SK-N-SH treated with all-trans-retinoic acid at 6 μM for 48 hours (cell line): ENCODE data around the gene TGFBR2.

ENCODE experiments used
- ATAC-seq: fragments of 200-7000 bp; cut with Tn5 transposase; 3 replicates; pipeline ENCODE4 v1.9.1; 2020; ENCODE audit warnings: mild to moderate bottlenecking, moderate library complexity
- ARNTL ChIP-seq: fragments of 450-650 bp; formaldehyde crosslinking; IDR thresholded peaks from 2 replicates; pipeline ENCODE4 v1.5.0; 2020; ENCODE audit warnings: low read depth, mild to moderate bottlenecking, moderate library complexity, borderline replicate concordance
- BACH2 ChIP-seq: fragments of 250-450 bp; sonication (Bioruptor Pico); IDR thresholded peaks from 2 replicates; pipeline ENCODE4 v1.9.0; 2021; ENCODE audit warnings: mild to moderate bottlenecking, borderline replicate concordance
- CREB5 ChIP-seq: fragments of 250-450 bp; sonication (Bioruptor Pico); IDR thresholded peaks from 2 replicates; pipeline ENCODE4 v1.5.1; 2020; ENCODE audit warnings: low read depth, mild to moderate bottlenecking, moderate library complexity
- ESRRG ChIP-seq: fragments of 250-450 bp; sonication (Bioruptor Pico); IDR thresholded peaks from 2 replicates; pipeline ENCODE4 v1.6.1; 2021; ENCODE audit warnings: mild to moderate bottlenecking
- GLIS3 ChIP-seq: fragments of 250-450 bp; sonication (Bioruptor Pico); IDR thresholded peaks from 2 replicates; pipeline ENCODE4 v1.5.0; 2020; ENCODE audit warnings: mild to moderate bottlenecking, moderate library complexity
- ISL1 ChIP-seq: fragments of 250-450 bp; sonication (Bioruptor Pico); IDR thresholded peaks from 2 replicates; pipeline ENCODE4 v2.1.2; 2022; ENCODE audit warnings: mild to moderate bottlenecking, moderate library complexity
- OSR1 ChIP-seq: fragments of 250-450 bp; sonication (Bioruptor Pico); IDR thresholded peaks from 2 replicates; pipeline ENCODE4 v1.8.0; 2022; ENCODE audit warnings: moderate library complexity, mild to moderate bottlenecking, inconsistent platforms
- PATZ1 ChIP-seq: fragments of 250-450 bp; sonication (Bioruptor Pico); IDR thresholded peaks from 2 replicates; pipeline ENCODE4 v1.8.0; 2020; ENCODE audit warnings: mild to moderate bottlenecking, moderate library complexity, borderline replicate concordance
- POU6F1 ChIP-seq: fragments of 250-450 bp; sonication (Bioruptor Pico); IDR thresholded peaks from 2 replicates; pipeline ENCODE4 v1.8.0; 2021; ENCODE audit warnings: low read depth, mild to moderate bottlenecking, moderate library complexity, borderline replicate concordance
- PPARA ChIP-seq: fragments of 250-450 bp; sonication (Bioruptor Pico); IDR thresholded peaks from 2 replicates; pipeline ENCODE4 v1.5.0; 2020; ENCODE audit warnings: mild to moderate bottlenecking, borderline replicate concordance
- TCF4 ChIP-seq: fragments of 250-450 bp; sonication (Bioruptor Pico); IDR thresholded peaks from 2 replicates; pipeline ENCODE4 v1.8.0; 2021; ENCODE audit warnings: mild to moderate bottlenecking, moderate library complexity, borderline replicate concordance
- TOX ChIP-seq: fragments of 250-450 bp; sonication (Bioruptor Pico); IDR thresholded peaks from 2 replicates; pipeline ENCODE4 v1.8.0; 2021; ENCODE audit warnings: mild to moderate bottlenecking, moderate library complexity, borderline replicate concordance
- ZC3H10 ChIP-seq: fragments of 250-450 bp; sonication (Bioruptor Pico); IDR thresholded peaks from 2 replicates; pipeline ENCODE4 v1.5.1; 2021; ENCODE audit warnings: mild to moderate bottlenecking, moderate library complexity
- ZFP3 ChIP-seq: fragments of 250-450 bp; sonication (Bioruptor Pico); IDR thresholded peaks from 2 replicates; pipeline ENCODE4 v1.5.0; 2020; ENCODE audit warnings: mild to moderate bottlenecking, moderate library complexity
- ZFP30 ChIP-seq: fragments of 450-650 bp; formaldehyde crosslinking; IDR thresholded peaks from 2 replicates; pipeline ENCODE4 v1.5.0; 2022; ENCODE audit warnings: mild to moderate bottlenecking, moderate library complexity
- ZNF565 ChIP-seq: fragments of 450-650 bp; formaldehyde crosslinking; conservative IDR thresholded peaks from 2 replicates; pipeline ENCODE4 v1.5.0; 2020; ENCODE audit warnings: low read depth, mild to moderate bottlenecking, moderate library complexity
- ZNF70 ChIP-seq: fragments of 450-650 bp; formaldehyde crosslinking; IDR thresholded peaks from 2 replicates; pipeline ENCODE4 v1.5.0; 2020; ENCODE audit warnings: mild to moderate bottlenecking, moderate library complexity
- ZNF8 ChIP-seq: fragments of 450-650 bp; formaldehyde crosslinking; IDR thresholded peaks from 2 replicates; pipeline ENCODE4 v1.5.0; 2020; ENCODE audit warnings: mild to moderate bottlenecking, moderate library complexity
- TF ChIP-seq, protein P1 (sequence below): fragments of 250-450 bp; sonication (Bioruptor Pico); IDR thresholded peaks from 2 replicates; pipeline ENCODE4 v1.5.1; 2021; ENCODE audit warnings: mild to moderate bottlenecking, moderate library complexity

The TGFBR2 gene

DNA sequence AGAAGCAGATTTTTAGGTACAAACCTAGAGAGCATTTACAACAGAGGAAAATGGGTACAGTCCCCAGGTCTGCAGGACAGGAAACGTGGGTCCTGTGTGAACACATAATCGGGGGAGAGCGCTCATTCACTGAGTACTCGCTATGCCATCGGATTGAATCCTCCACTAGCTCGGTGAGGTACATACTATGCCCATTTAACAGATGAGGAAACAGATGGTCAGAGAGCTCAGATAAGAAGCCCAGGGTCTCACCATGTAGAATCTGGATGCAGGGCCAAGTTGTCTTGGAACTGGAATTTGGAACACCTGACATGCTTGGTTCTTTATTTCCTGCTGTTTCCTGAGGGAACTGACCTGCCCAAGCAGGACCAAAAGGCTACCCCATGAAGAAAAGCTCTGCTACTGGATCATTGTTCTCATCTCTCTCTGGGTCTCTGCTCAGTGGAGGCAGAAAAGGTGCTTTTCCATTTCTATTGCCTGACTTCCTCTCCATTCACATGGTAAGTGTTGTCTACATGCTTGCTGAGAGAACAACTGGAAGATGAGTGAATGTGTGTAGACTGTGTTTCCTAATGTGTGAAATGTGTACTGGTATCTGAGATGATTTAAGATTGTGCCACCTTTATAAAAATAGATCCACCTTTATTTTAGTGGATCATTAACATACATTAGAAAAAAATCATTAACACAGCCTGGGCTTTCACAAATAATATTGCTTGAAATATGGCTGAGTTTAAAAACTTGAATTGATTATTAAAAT is 89.1 kb downstream of the TGFBR2 start (continued):
- TF ChIP-seq ARNTL (CRISPR knock-in tag) (no peak), ZNF565 (CRISPR knock-in tag) (no peak), ISL1 (CRISPR knock-in tag) (no peak), TCF4 (no peak), PATZ1 (CRISPR knock-in tag) (no peak)

DNA sequence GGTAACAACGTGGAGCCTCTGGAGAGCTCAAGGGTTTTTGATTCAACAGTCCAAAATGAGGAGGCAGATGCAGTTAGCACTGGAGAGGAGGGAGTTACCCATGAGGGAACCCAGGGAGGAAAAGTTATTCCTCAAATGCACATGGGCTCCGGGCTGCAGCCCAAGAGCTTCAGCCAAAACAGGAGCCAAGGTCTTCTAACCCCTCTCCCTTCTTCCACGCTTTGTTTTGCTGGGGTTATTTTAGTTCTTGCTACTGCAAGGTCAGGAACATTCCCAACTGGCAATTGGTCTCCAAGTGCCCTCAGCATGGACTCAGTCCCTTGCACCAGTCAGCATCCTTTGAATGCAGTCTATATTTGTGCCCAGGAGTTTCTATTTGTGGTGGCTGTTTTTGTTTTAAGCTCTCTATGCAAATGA is 90.0 kb downstream of the TGFBR2 start:
- no peak for ATAC-seq
- TF ChIP-seq ZC3H10 (CRISPR knock-in tag) = no peak
- TF ChIP-seq, protein P1, sequence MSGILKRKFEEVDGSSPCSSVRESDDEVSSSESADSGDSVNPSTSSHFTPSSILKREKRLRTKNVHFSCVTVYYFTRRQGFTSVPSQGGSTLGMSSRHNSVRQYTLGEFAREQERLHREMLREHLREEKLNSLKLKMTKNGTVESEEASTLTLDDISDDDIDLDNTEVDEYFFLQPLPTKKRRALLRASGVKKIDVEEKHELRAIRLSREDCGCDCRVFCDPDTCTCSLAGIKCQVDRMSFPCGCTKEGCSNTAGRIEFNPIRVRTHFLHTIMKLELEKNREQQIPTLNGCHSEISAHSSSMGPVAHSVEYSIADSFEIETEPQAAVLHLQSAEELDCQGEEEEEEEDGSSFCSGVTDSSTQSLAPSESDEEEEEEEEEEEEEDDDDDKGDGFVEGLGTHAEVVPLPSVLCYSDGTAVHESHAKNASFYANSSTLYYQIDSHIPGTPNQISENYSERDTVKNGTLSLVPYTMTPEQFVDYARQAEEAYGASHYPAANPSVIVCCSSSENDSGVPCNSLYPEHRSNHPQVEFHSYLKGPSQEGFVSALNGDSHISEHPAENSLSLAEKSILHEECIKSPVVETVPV = no peak
- no peak for TF ChIP-seq ZNF565 (CRISPR knock-in tag)
- no peak for TF ChIP-seq CREB5 (CRISPR knock-in tag)
- no peak for TF ChIP-seq GLIS3 (CRISPR knock-in tag)
- TF ChIP-seq PATZ1 (CRISPR knock-in tag) = no peak
- no peak for TF ChIP-seq ARNTL (CRISPR knock-in tag)
- TF ChIP-seq TCF4 = no peak
- no peak for TF ChIP-seq ISL1 (CRISPR knock-in tag)

DNA sequence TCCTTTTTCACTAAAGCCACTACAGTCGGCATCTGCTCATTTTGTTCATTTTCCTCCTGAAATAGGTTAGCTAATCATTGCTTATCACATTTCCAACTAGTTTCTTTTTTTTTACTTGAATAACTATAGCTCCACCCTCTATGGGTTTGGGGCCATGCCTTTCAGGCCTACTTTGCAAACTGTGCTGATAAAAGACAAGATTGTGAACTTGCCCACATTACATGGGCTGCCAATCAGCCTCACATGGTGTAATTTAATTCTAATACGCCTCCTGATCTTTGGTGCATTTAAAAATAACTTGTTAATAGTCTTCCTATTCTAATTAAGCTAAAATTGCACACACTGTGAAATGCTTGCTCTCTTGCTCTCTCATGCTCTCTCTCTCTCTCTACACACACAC is 90.5 kb downstream of the TGFBR2 start:
- no peak for ATAC-seq
- TF ChIP-seq PPARA (CRISPR knock-in tag) (no peak), GLIS3 (CRISPR knock-in tag) (no peak), ZFP3 (CRISPR knock-in tag) (no peak), ZFP30 (CRISPR knock-in tag) (no peak), ZNF70 (CRISPR knock-in tag) (no peak), TCF4 (no peak), ISL1 (CRISPR knock-in tag) (no peak), ESRRG (CRISPR knock-in tag) (no peak), POU6F1 (CRISPR knock-in tag) (no peak), ARNTL (CRISPR knock-in tag) (no peak), BACH2 (CRISPR knock-in tag) (no peak), PATZ1 (CRISPR knock-in tag) (no peak), TOX (CRISPR knock-in tag) (no peak), OSR1 (CRISPR knock-in tag) (no peak), ZNF8 (CRISPR knock-in tag) (no peak)
- TF ChIP-seq, protein P1 = no peak
